NCI-H2171 (cell line): ENCODE data around the gene AURKAIP1.
"Not testable (repeated sequence)": the region's sequence is repeated elsewhere in the genome, so short reads cannot be mapped to it uniquely, and the experiment has no call there.

ENCODE experiments used
- DNase-seq: peaks from one replicate; lab custom pipeline; 2025; lab: John Stamatoyannopoulos, UW

AURKAIP1 gene

DNA sequence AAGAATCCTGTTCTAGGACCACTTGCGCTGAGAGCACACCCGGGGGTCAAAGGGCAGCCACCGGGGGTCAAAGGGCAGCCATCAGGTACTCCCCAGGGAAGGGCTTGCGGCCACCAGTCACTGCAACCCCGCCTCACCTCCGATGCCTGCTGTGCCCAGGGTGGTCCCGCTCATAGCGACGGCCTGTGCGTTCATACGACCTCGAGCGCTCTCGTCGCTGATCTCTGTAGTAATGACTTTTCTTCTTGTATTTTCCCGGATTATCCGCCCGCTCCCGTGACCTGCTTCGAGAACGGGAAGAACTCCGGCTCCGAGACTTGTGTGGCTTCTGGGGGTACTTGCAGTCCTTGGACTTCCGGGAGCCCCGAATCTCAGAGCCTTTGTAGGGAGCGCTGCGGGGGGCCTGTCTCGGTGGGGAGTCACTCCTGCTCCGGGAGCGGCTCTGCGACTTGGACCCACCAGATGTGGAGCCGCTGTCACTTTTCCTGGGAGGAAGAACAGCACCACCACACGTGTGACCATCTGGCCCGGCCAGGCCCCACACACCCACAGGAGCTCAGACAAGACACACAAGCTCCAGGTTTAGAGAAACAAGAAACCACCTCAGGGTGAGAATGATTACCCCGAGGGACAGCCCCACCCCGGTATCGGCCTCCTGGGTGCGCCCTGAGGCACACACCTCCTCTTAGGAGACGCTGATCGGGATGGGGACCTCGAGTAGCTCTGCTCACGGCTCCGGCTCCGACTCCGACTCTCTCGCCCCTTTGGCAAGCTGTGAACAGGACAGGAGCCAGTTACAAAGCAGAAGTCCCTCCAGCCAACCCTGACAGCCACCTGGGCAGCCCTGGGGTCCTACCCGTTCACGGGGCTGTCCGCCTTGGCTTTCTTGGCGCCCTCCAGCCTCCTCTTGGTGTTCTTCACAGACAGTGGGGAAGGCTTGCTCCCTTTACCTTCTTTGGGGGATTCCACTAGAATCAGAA, 12.4 kb upstream of the AURKAIP1 start:
- DNase-seq, result no peak

DNA sequence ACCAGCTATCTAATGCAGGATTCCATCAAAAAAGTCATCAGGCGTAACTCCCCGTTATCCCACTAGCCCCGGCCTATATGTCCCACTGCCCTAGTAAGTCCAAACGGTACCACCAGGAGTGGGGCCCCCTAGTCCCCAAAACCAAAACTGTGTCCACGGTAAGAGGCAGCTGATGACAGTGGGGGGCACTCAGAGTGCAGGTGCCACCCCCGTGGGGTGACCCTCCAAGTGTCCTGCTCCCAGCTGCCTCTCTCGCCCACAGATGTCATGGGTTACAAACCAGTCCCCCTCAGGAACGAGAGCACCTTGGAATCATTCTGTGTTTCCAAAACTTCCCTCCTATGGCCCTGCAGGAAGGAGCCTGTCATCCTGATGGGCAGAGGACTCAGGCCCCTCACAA, 10.9 kb upstream of the AURKAIP1 start:
- no peak for DNase-seq

- not testable (repeated sequence) for DNase-seq
Observed at GRCh38 chr1:1385339-1385738, 10.3 kb upstream of the AURKAIP1 start.

- DNase-seq, result no peak
Observed at GRCh38 chr1:1381294-1381693, 6.3 kb upstream of the AURKAIP1 start.

DNA sequence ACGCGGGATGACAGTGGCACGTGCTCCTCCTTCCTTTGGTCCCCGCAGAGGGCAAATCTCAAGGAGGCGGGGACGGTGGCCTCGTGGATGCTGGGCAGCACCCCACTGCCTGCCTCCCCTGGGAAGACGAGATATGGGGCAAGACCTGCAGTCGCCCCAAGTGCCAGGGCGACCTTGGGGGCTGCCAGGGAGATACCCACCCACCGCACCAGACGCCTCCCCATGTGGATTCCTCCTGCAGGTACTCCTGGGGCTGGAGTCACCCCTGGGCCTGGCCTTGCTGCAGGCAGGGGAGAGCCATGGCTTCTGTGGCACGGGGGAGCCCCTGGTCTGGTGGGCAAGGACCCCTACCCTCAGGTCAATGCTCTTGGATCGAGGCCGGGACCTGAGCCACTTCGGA, 5.9 kb upstream of the AURKAIP1 start:
- no peak for DNase-seq

DNA sequence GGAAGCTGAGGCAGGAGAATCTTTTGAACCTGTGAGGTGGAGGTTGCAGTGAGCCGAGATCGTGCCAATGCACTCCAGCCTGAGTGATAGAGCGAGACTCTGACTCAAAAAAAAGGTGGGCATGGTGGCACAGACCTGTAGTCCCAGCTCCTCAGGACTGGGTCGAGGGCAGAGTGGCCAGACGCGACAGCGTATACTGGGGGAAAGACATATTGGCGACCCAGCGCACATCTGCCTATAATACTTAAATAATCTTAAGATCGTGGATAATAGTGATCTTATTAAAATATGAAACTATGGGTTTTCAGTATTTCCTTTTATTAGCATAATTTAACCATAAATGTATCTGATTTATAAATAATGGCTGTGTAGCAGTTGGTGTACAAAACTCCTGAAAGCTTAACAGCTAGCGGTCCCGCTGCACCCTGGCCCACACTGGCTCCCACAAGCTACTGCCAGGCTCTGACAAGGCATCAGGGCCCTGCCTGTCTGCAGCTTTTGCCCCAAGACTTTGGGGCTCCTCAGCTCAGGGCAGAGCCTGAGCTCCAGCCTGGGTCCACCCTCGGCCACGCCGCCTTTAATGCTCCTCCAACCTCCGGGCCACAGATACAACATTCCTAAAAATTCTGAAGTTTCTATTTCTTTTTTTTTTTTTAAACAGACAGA, 2.7 kb upstream of the AURKAIP1 start:
- no peak for DNase-seq

- no peak for DNase-seq
Observed at GRCh38 chr1:1376551-1377226, 1.7 kb upstream of the AURKAIP1 start.

GRCh38 chr1:1374589-1374928, 448 bp downstream of the AURKAIP1 start:
- DNase-seq, result no peak

DNA sequence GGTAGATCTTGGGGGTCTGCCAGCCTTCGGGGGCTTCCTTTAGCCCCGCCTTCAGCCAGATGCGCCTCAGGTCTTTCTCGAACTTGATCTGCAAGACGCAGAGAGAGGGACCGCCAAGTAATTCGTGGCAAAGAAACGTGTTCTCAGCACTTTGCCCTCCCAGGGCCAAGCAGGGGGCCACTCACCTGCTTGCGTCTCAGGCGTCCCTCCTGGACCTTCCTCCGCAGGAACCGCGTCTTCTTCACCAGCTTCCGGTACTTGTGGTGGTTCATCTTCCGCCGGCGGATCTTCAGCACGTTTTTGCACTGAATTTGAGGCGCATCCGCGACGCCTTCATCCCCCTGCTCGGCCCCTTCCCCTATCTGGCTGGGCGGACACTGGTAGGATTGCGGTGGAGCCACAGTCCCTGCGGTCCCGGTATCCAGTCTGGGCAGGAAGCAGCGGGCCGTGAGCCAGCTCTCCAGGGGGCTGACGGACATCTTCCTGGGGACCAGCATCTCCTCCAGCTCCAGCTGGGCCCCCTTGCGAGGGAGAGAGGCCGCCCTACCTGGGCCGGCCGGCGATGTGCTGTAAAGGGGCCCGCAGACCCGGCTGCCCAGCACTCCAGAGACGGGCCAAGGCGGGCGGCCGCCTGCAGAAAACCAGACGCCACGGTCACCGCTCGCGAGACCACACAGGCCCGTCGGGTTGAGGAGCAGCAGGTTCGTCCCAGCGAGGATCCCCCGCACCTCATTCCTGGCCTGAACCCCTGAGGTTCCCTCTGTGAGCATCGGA, 1.0 kb downstream of the AURKAIP1 start:
- DNase-seq, result no peak

- DNase-seq, result no peak
Observed at GRCh38 chr1:1373051-1373814, 1.8 kb downstream of the AURKAIP1 start.

- DNase-seq, result peak; percentile 57
Observed at GRCh38 chr1:1371746-1372711, 3.0 kb downstream of the AURKAIP1 start.

DNA sequence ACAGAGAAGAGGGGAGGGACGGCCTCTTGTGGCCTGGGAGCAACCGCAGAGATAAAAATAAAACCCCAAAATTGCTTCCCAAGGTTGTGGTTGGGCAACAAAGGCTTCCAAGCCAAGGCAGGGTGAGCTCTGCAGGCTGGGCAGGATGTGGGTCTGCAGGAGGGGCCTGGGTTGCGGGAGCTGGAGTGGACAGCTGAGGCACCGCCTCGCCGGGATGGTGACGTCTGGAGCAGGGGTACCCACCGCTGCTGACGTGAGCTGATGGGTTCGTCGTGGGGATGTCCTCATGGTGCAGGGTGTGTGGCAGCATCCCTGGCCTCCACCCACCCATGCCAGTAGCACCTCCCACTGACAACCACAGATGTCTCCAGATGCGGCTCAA, 3.7 kb downstream of the AURKAIP1 start:
- DNase-seq, result no peak

GRCh38 chr1:1370771-1371300, 4.2 kb downstream of the AURKAIP1 start:
- no peak for DNase-seq

- DNase-seq, result not testable (repeated sequence)
Observed at GRCh38 chr1:1370094-1370493, 4.9 kb downstream of the AURKAIP1 start.

GRCh38 chr1:1367315-1367714, 7.7 kb downstream of the AURKAIP1 start:
- no peak for DNase-seq

GRCh38 chr1:1366699-1367066, 8.3 kb downstream of the AURKAIP1 start:
- no peak for DNase-seq

GRCh38 chr1:1365875-1366698, 8.9 kb downstream of the AURKAIP1 start:
- no peak for DNase-seq

GRCh38 chr1:1364266-1364665, 10.7 kb downstream of the AURKAIP1 start:
- no peak for DNase-seq

- no peak for DNase-seq
Observed at GRCh38 chr1:1361982-1362423, 13.0 kb downstream of the AURKAIP1 start.
